OCI-LY7 (cell line): ENCODE measurements around the gene PSMA7. TPM values are rescaled to one million over a fixed set of nuclear protein-coding genes. Genes with fewer than 3 reads are reported as not detected.

Experiments
- BruUV-seq: library from RNA; stranded (reverse); fragments of 400-500 nt; replicated peaks from 2 replicates; lab custom pipeline; 2021; lab: Mats Ljungman, UMichigan
- CTCF ChIA-PET: fragments of 300-600 bp; sonication (Branson Sonifier 250); formaldehyde crosslinking; loops from one replicate; lab custom pipeline; 2022; ENCODE audit warnings: antibody characterized with exemption; ENCODE audit not compliant: unreplicated experiment; lab: Charles Lee
- POLR2A ChIA-PET: fragments of 300-600 bp; sonication (Branson Sonifier 250); formaldehyde crosslinking; loops from one replicate; lab custom pipeline; 2022; ENCODE audit warnings: antibody characterized with exemption; lab: Charles Lee
- DNase-seq: peaks from one replicate; pipeline ENCODE4 v3.0.0-alpha.2; 2015; ENCODE audit warnings: low spot score
- H2AFZ ChIP-seq: fragments of 200-600 bp; sonication (generic), shearing (Covaris generic); 2 replicates; pipeline ENCODE4 v1.6.1; 2014; ENCODE audit warnings: mild to moderate bottlenecking, antibody characterized with exemption, low read length, moderate library complexity
- H3K27ac ChIP-seq: fragments of 200-600 bp; sonication (generic); 2 replicates; pipeline ENCODE4 v1.5.1; 2014; ENCODE audit warnings: mixed run types, low read depth, mild to moderate bottlenecking, moderate library complexity, low read length, inconsistent platforms; ENCODE audit not compliant: poor library complexity, severe bottlenecking
- H3K36me3 ChIP-seq: fragments of 200-600 bp; sonication (generic); 2 replicates; pipeline ENCODE4 v1.6.1; 2014; ENCODE audit warnings: mild to moderate bottlenecking, antibody characterized with exemption, low read length, moderate library complexity, mixed read lengths; ENCODE audit not compliant: insufficient read depth
- H3K4me1 ChIP-seq: fragments of 200-600 bp; sonication (generic); 2 replicates; pipeline ENCODE4 v1.5.1; 2014; ENCODE audit warnings: mild to moderate bottlenecking, low read length; ENCODE audit not compliant: insufficient read depth, poor library complexity, severe bottlenecking
- H3K4me2 ChIP-seq: fragments of 200-600 bp; sonication (generic); 2 replicates; pipeline ENCODE4 v1.6.1; 2014; ENCODE audit warnings: mild to moderate bottlenecking, low read length
- H3K4me3 ChIP-seq: fragments of 200-600 bp; sonication (generic); 2 replicates; pipeline ENCODE4 v1.5.1; 2014; ENCODE audit warnings: mild to moderate bottlenecking, low read depth, low read length; ENCODE audit not compliant: poor library complexity, severe bottlenecking
- H3K79me2 ChIP-seq: fragments of 200-600 bp; sonication (generic); 2 replicates; pipeline ENCODE4 v1.6.1; 2016; ENCODE audit warnings: low read depth, mild to moderate bottlenecking, low read length, moderate library complexity, mixed read lengths; ENCODE audit not compliant: insufficient read depth
- H3K9me2 ChIP-seq: fragments of 200-600 bp; sonication (generic); 2 replicates; pipeline ENCODE4 v1.6.1; 2016; ENCODE audit warnings: mild to moderate bottlenecking, low read length, mixed read lengths; ENCODE audit not compliant: insufficient read depth
- H3K9me3 ChIP-seq: fragments of 200-600 bp; sonication (generic); 2 replicates; pipeline ENCODE4 v1.6.1; 2014; ENCODE audit warnings: mild to moderate bottlenecking, mixed run types, low read length, mixed read lengths
- H4K20me1 ChIP-seq: fragments of 200-600 bp; sonication (generic); 2 replicates; pipeline ENCODE4 v1.6.1; 2014; ENCODE audit warnings: mild to moderate bottlenecking, antibody characterized with exemption, low read length, moderate library complexity, mixed read lengths; ENCODE audit not compliant: insufficient read depth
- EZH2phosphoT487 ChIP-seq: fragments of 200-600 bp; sonication (generic); IDR thresholded peaks from 2 replicates; pipeline ENCODE4 v1.6.1; 2018; ENCODE audit warnings: low read depth, borderline replicate concordance, mild to moderate bottlenecking, mixed run types, antibody characterized with exemption, low read length, moderate library complexity, mixed read lengths
- intact Hi-C: fragments of 100-400 bp; cut with micrococcal nuclease; formaldehyde crosslinking; loops from one replicate; pipeline ENCODE4 v1.10.0; 2022; ENCODE audit not compliant: unreplicated experiment
- total RNA-seq, 2 experiments: library from RNA; depleted of rRNA in 1 of 2; stranded (reverse); fragments of >200 nt in 1 of 2; shearing (Covaris generic) in 1 of 2; gene quantifications; 2 replicates each; pipeline ENCODE4 v1.2.3, GENCODE V29; 2014 to 2022
- TF ChIP-seq, protein P1 (sequence below): fragments of 200-600 bp; sonication (generic); conservative IDR thresholded peaks from 2 replicates; pipeline ENCODE4 v1.5.1; 2014; ENCODE audit warnings: mild to moderate bottlenecking, antibody characterized with exemption, low read length, moderate library complexity, mixed read lengths

The PSMA7 gene
- total RNA-seq, 2 experiments from 2014 or later: 247 to 266 TPM

- ChIA-PET CTCF (no interaction called here), POLR2A (no interaction called here)
- no peaks in the 10 kb centered on the region for H3K4me1 ChIP-seq
- intact Hi-C loops: no loop called here
- H3K36me3 ChIP-seq: no peaks in the 10 kb centered on the region
- BruUV-seq: no TSS peak
- H3K4me2 ChIP-seq: no peak overlapping the region
- no peaks in the 10 kb centered on the region for H3K79me2 ChIP-seq
- no peak for DNase-seq
- no peak for TF ChIP-seq EZH2phosphoT487
- H2AFZ ChIP-seq: no peak overlapping the region
- H3K4me3 ChIP-seq: no peak overlapping the region
- H3K27ac ChIP-seq: no peak overlapping the region
- no peaks in the 10 kb centered on the region for H4K20me1 ChIP-seq
- no peaks in the 10 kb centered on the region for H3K9me3 ChIP-seq
- H3K9me2 ChIP-seq: no peaks in the 10 kb centered on the region
Observed at GRCh38 chr20:62096421-62097380, 46.5 kb downstream of the PSMA7 start.

- Histone ChIP-seq H3K79me2 (no peaks in the 10 kb centered on the region), H3K36me3 (no peaks in the 10 kb centered on the region), H3K4me1 (no peaks in the 10 kb centered on the region), H2AFZ (no peak overlapping the region), H3K4me3 (no peak overlapping the region), H3K4me2 (no peak overlapping the region), H3K9me2 (no peaks in the 10 kb centered on the region), H3K9me3 (no peaks in the 10 kb centered on the region), H3K27ac (no peak overlapping the region), H4K20me1 (no peaks in the 10 kb centered on the region)
- ChIA-PET POLR2A (interaction anchor here (0.7 kb wide), 1 partner anchor 487 kb away, joined by 3 read pairs; no protein-coding TSS in a partner anchor), CTCF (no interaction called here)
- TF ChIP-seq, protein P1, sequence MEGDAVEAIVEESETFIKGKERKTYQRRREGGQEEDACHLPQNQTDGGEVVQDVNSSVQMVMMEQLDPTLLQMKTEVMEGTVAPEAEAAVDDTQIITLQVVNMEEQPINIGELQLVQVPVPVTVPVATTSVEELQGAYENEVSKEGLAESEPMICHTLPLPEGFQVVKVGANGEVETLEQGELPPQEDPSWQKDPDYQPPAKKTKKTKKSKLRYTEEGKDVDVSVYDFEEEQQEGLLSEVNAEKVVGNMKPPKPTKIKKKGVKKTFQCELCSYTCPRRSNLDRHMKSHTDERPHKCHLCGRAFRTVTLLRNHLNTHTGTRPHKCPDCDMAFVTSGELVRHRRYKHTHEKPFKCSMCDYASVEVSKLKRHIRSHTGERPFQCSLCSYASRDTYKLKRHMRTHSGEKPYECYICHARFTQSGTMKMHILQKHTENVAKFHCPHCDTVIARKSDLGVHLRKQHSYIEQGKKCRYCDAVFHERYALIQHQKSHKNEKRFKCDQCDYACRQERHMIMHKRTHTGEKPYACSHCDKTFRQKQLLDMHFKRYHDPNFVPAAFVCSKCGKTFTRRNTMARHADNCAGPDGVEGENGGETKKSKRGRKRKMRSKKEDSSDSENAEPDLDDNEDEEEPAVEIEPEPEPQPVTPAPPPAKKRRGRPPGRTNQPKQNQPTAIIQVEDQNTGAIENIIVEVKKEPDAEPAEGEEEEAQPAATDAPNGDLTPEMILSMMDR: no peak
- TF ChIP-seq EZH2phosphoT487: no peak
- intact Hi-C loops: no loop called here
- DNase-seq: no peak
- BruUV-seq: no TSS peak
Observed at GRCh38 chr20:62089393-62089792, 53.8 kb downstream of the PSMA7 start.

- H3K4me1 ChIP-seq: no peaks in the 10 kb centered on the region
- no peak overlapping the region for H3K4me2 ChIP-seq
- TF ChIP-seq EZH2phosphoT487: no peak
- TF ChIP-seq, protein P1: no peak
- no peaks in the 10 kb centered on the region for H3K9me2 ChIP-seq
- ChIA-PET POLR2A (no interaction called here), CTCF (no interaction called here)
- no peak overlapping the region for H2AFZ ChIP-seq
- no peaks in the 10 kb centered on the region for H3K9me3 ChIP-seq
- BruUV-seq: no TSS peak
- DNase-seq: no peak
- no peak overlapping the region for H3K27ac ChIP-seq
- no peaks in the 10 kb centered on the region for H4K20me1 ChIP-seq
- no peak overlapping the region for H3K4me3 ChIP-seq
- H3K79me2 ChIP-seq: no peaks in the 10 kb centered on the region
- no peaks in the 10 kb centered on the region for H3K36me3 ChIP-seq
- intact Hi-C loops: no loop called here
Observed at GRCh38 chr20:62088258-62089127, 54.7 kb downstream of the PSMA7 start.
